GM10266 (cell line): ENCODE data around the gene ANKHD1.
A peak's percentile ranks its signal among the peaks of the same experiment; 100 is the strongest.

Experiments used
- DNase-seq: peaks from one replicate; pipeline ENCODE4 v3.0.0; 2012; ENCODE audit errors: extremely low spot score
- TF ChIP-seq, protein P1 (sequence below): IDR thresholded peaks from 2 replicates; pipeline ENCODE4 v1.5.1; 2012; ENCODE audit warnings: mild to moderate bottlenecking, low read depth; ENCODE audit not compliant: control insufficient read depth, insufficient read depth; ENCODE audit errors: missing control alignments

The ANKHD1 gene

DNA sequence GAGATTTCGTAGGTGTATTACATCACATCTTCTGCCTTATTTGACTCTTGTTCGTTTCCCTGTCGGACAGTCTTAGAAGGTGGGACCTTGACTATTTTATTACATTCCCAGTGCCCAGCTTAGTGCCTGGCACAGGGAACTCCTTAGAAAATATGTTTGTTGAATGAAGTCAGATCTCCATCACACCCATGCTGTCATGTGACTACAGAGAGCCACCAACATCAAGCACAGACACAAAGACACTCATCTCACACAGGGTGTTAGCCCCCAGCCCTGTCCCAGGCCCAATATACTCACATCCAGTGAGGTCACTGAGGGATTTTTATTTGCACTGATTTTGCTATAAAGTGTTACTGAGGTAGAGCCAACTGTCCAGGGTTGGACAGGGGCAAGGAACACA, 156.3 kb downstream of the ANKHD1 start:
- DNase-seq = no peak
- TF ChIP-seq, protein P1, sequence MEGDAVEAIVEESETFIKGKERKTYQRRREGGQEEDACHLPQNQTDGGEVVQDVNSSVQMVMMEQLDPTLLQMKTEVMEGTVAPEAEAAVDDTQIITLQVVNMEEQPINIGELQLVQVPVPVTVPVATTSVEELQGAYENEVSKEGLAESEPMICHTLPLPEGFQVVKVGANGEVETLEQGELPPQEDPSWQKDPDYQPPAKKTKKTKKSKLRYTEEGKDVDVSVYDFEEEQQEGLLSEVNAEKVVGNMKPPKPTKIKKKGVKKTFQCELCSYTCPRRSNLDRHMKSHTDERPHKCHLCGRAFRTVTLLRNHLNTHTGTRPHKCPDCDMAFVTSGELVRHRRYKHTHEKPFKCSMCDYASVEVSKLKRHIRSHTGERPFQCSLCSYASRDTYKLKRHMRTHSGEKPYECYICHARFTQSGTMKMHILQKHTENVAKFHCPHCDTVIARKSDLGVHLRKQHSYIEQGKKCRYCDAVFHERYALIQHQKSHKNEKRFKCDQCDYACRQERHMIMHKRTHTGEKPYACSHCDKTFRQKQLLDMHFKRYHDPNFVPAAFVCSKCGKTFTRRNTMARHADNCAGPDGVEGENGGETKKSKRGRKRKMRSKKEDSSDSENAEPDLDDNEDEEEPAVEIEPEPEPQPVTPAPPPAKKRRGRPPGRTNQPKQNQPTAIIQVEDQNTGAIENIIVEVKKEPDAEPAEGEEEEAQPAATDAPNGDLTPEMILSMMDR = no peak

DNA sequence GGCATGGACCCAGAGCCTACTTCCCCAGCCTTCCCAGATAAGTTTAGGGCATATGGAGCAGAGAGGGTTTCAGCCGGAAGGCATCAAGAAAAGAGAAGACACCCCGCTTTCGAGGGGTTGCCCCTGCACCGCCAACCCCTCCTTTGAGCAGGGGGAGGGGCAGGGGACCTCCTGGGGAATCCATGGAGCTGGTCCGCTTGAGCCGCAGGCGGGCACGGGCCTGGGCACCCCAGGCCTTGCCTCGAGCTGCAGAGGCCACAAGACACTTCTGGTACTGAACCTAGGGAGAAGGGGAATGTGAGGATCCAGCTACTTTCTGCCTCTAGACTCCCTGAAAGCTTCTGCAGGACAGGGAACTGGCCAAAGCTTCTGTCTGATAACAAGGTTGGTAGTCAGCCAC, 156.9 kb downstream of the ANKHD1 start:
- no peak for DNase-seq
- TF ChIP-seq, protein P1 = no peak

DNA sequence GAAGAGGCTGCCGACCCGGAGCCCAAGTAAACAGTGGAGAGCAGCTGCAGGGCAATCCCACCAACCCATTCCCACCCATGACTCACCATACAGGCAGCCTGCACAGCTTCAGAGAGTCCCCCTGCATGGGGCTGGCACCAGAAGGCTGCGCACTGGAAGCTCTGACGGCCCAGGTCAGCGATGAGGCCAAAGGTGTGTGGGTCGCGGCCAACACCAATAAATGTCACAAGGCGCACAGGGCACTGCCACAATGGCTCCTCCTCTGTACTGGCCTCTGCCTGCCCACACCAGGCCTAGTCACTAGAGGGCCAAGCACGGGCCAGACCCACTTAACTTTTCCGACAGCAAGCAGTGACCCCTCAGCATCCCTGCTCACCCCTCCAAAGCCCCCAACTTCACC, 158.6 kb downstream of the ANKHD1 start:
- TF ChIP-seq, protein P1 = no peak
- DNase-seq = no peak

DNA sequence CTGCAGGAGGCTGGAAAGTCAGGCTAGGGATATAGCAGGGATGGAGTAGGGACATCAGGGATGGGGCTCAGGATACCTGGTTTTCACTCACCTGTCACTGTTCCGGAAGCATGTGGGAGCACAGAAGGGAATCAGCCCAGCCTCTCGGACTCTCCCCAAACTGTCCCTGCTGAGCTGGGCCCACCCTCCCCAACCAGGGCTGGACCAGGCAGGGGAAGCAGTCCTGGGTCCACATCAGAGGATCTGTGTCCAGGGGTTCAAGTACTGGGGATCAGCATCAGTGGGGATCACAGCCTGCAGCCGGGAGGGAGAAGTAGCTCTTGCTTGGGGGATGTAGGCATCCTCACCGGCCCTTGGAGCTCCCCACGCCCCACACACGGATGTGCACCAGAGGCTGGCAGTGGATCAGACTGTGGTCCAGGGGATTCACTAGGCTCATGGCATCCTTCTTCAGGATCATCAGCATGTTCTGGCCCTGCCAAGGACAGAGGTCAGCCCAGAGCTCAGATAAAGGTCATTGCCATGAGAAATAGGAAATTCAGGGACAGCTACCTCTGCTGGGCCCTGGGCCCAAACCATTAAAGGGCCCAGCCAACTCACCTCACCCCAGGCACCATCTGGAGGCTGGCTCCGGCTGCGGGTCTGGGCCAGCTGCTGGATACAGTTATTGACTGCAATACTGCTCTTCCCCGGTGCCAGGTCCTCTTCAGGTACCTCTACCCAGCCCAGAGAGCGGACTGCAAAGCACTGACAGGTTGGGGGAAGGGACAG, 160.3 kb downstream of the ANKHD1 start:
- no peak for DNase-seq
- TF ChIP-seq, protein P1 = no peak

DNA sequence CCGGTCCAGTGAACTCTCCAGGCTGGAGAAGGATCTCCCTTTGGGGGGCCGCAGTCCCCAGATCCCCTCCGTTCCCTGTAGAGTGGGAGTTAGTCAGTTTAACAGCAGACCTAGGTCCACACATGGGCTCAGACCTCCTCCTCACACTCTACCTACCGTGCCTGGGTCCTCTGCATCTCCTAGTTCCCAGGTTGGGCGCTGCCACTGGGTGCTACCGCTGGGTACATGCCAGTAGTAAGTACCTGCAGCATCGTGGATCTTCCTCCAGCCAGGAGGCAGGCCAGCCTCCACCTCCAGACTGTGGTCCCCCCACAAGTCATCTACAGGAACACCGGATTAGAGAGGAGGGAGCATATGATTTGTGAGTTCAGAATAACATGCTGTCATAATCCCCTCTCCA, 162.0 kb downstream of the ANKHD1 start:
- no peak for DNase-seq
- TF ChIP-seq, protein P1 = no peak

DNA sequence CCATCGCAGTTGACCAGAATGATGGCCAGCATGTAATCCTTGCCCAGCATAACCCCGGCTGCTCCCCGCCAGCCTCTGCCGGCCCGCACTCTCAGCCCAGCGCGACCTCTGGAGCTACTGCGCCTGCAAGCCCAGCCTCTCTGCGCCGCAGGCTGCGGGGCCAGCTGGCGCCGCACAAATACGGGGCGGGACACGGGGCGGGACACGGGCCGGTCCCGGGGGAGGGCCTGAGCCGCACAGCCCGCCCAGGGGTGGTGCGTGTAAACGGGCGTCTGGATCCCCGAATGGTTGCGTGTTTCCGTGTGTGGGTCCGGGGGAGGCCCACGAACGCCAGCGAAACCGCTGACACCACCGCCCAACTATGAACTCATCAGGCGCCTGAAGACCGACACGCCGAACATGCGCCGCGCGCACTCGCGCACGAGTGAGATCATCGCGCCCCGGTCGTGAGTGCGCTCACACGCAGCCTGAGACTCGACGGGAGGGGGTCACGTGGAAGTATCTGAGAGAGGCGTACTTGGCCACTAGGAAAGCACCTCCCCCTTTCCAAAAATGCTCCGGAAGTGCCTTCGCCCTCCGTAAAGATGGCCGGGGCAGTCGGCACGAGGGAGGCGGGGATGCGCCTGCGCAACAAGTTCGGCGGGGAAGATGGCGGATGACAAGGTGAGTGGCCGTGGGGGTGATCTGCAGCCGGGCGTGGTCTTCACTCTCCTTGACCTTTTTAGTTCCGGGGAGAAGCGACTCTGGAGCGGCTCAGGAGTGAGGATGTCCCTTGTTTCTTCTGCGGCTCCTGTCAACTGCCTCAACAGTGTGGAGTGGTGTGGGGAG, 162.8 kb downstream of the ANKHD1 start, which contains the start of the genes APBB3 and SLC35A4:
APBB3 (minus strand) TSS at position 403 of the 828 bp plus-strand sequence; CDS start at position 50, 353 bp downstream.
SLC35A4 (plus strand) TSS at position 633 of the 828 bp plus-strand sequence. CDS start 2,342 bp downstream, outside the sequence.
- TF ChIP-seq, protein P1 = peak; percentile 11
- peak; percentile 93 for DNase-seq
